Stimulated activated CD8-positive, alpha-beta memory T cell treated with anti-CD3 and anti-CD28 coated beads, Interleukin-7, amount 100 ng/mL, for 4 hours (primary cell): ENCODE data around the gene KANTR.

Source experiments
- DNase-seq, 2 donors: peaks; one replicate each; pipeline ENCODE4 v3.0.0-alpha.2; 2020; ENCODE audit warnings: low read depth in 2 of 2

KANTR gene

GRCh38 chrX:53081925-53082772 lies 11.8 kb upstream of the KANTR start, which contains the start of gene TSPYL2:
TSS of gene TSPYL2 (plus strand) at chrX:53082367. CDS start at chrX:53082499, 132 bp downstream.
- peak; percentile 86 to 92 for DNase-seq

- DNase-seq: no peak
These were observed 10.9 kb upstream of the KANTR start for GRCh38 chrX:53082773-53083616.

GRCh38 chrX:53084043-53084570 lies 9.8 kb upstream of the KANTR start:
- no peak for DNase-seq

GRCh38 chrX:53084863-53085262 lies 9.1 kb upstream of the KANTR start:
- DNase-seq: no peak

DNA sequence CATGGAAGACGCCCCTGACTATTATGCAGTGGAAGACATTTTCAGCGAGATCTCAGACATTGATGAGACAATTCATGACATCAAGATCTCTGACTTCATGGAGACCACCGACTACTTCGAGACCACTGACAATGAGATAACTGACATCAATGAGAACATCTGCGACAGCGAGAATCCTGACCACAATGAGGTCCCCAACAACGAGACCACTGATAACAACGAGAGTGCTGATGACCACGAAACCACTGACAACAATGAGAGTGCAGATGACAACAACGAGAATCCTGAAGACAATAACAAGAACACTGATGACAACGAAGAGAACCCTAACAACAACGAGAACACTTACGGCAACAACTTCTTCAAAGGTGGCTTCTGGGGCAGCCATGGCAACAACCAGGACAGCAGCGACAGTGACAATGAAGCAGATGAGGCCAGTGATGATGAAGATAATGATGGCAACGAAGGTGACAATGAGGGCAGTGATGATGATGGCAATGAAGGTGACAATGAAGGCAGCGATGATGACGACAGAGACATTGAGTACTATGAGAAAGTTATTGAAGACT lies 8.2 kb upstream of the KANTR start:
- DNase-seq: no peak

GRCh38 chrX:53086464-53086863 lies 7.5 kb upstream of the KANTR start:
- no peak for DNase-seq

DNA sequence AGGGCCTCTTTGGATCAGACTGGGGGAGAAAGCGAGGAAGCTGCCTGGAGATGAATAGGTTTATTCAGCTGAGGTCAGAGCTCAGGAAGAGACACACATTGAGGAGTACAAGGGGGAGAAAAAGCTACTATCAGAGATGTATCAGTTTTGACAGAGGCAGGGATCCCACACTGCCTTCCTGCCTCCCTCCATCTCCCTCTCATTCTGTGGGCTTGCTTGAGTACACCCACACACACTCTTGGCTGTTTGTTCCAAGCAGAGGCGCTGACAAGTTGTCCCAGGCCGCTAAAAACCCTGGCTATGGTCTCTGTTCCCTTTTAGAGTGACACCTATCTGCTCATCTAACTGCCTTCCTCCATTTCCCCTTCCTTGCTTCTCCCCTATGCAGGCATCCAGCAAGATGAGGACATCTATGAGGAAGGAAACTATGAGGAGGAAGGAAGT lies 6.5 kb upstream of the KANTR start:
- no peak for DNase-seq

GRCh38 chrX:53088136-53088974 lies 5.6 kb upstream of the KANTR start:
- peak; percentile 74 to 80 for DNase-seq

DNA sequence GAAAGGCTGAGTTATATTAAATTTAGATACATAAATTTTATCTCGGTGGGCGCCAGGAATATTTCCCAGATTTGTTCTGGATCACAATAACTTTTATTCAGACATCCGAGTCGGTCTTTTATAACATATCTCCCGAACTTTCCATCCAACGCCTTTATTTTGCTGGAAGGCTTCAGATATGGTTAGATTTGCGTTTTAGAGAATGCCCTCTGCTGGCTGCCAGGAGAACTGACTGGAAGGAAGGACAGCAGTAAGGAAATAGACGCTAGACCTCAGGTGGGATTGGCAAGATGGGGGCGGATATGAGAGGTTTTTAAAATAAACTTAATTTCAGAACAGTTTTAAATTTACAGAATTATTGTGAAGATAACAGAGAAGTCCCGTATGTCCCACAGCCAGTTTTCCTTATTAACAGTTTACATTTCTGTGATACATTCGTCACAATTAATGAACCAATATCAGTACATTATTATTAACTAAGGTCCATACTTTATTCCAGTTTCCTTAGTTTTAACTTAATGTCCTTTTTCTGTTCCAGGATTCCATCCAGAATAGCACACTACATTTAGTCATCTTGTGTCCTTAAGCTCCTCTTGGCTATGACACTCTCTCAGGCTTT lies 4.6 kb upstream of the KANTR start:
- DNase-seq: no peak

DNA sequence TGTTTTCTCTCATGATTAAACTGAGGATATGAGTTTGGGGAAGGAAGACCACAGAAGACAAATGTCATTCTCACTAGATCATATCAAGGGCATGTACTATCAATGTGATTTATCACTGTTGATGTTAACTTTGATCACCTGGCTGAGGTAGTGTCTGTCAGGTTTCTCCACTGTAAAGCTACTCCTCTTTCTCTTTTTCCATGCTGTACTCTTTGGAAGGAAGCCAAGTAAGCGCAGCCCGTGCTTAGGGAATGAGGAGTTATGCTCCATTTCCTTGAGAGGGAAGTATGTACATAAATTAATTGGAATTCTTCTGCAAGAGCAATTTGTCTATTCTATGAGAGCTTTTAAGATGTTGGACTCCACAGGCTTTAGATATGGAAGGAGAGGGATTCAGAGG lies 4.0 kb upstream of the KANTR start:
- no peak for DNase-seq

GRCh38 chrX:53091354-53091753 lies 2.6 kb upstream of the KANTR start:
- DNase-seq: no peak

- peak; percentile 41 to 64 for DNase-seq
These were observed 726 bp upstream of the KANTR start for GRCh38 chrX:53093177-53093655.

DNA sequence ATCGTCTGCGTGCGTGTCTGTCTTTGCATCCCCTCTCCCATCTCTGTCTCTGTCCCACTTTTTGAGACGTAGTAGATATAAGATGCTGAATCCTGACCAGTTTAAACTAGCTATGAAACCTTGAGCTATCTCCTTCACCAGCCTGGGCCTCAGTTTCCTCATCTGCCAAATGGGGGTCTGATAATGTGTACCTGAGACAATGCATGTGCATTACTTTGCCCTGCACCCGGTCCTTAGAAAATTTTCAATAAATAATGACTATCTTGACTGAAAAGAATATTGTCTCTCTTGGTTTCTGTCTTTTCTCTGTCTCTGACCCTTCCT lies 602 bp downstream of the KANTR start:
- DNase-seq: no peak

GRCh38 chrX:53095796-53096195 lies 1.9 kb downstream of the KANTR start:
- no peak for DNase-seq

GRCh38 chrX:53114864-53115549 lies 21.1 kb downstream of the KANTR start:
- DNase-seq: no peak

DNA sequence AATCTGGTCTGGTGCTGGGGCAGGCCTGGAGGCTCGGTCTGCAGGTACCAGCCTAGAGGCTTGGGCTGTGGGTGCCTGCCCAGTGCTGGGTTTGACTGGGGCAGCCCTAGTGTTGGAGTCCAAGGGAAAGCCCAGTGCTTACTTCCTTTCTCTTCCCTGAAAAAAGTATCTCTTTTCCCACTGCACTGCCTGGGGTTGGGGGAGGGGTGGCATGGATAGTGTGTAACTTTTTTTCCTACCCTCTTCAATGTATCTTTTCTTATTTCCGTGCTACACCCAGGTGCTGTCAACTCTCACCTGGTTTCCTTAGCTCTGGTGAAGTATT lies 21.6 kb downstream of the KANTR start:
- DNase-seq: no peak

DNA sequence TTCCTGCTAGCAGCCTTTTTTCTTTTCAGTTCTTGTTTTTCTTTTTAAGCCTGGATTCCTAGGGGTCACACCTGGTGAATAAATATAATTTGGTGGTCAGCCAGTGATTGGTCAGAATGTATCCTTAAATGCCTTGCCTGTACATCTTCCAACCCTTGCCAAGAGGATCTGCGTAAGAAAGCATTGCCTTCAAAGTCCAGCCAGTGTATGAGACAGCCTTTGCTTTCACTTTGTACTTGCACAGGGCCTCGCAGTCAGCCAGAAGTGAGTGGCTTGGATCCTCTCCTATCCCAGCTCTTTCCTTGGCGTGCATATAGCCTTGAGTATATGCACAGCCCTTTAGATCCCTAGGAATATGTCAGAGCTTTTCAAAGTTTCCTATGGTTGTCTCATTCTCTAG lies 22.2 kb downstream of the KANTR start:
- DNase-seq: no peak

GRCh38 chrX:53122013-53122412 lies 28.1 kb downstream of the KANTR start:
- DNase-seq: no peak

DNA sequence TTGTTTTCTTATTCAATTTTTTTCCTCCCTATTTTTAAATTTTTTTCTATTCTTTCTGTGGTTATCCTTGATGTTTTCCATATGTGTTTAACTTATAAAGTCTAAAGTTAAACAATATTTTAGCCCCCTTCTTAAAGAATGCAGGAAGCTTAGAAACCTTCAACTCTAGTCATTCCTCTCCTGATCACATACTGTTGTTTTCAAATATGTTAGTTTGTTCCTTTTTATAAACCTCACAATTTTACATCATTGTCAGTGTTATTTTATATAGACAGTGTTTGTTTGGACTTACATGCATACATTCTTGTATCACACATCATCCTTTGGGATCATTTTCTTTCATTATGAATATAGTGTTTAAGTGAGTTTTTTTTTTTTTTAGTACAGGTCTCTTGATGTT lies 31.6 kb downstream of the KANTR start:
- DNase-seq: no peak

DNA sequence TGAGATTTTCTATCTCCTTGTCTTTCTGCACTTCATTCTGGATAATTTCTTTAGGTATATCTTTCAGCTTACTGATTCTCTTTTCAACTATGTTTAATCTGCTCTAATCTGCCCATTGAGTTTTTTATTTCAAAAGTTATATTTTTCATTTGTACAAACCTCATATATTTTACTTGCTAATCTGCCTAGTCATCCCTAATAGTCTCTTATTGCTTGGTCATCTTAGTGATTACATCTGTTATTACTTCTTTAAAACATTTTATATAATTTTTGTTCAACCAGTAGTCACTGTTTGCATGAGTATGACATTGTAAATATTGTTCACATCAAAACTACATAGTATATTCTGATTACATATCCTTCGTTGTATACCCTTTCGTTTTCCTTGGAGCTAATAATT lies 32.4 kb downstream of the KANTR start:
- DNase-seq: no peak
